NCI-H1092 (cell line): ENCODE results near the gene OR6Q1.
"Not testable (repeated sequence)": the region's sequence is repeated elsewhere in the genome, so short reads cannot be mapped to it uniquely, and the experiment has no call there.

Source experiments
- DNase-seq: peaks from one replicate; lab custom pipeline; 2025; lab: John Stamatoyannopoulos, UW

OR6Q1 gene

GRCh38 chr11:58030653-58031052, at the start of gene OR6Q1:
TSS of gene OR6Q1 (plus strand) at chr11:58030953. CDS start at chr11:58030953, 0 bp downstream.
- no peak for DNase-seq

- no peak for DNase-seq
These were observed 49.2 kb upstream of the OR6Q1 start for GRCh38 chr11:57981536-57981935.

GRCh38 chr11:57982776-57983175, 48.0 kb upstream of the OR6Q1 start:
- no peak for DNase-seq

- no peak for DNase-seq
These were observed 47.6 kb upstream of the OR6Q1 start for GRCh38 chr11:57983191-57983590.

GRCh38 chr11:57999523-57999922, 31.2 kb upstream of the OR6Q1 start:
- DNase-seq = not testable (repeated sequence)

GRCh38 chr11:58000021-58000420, 30.7 kb upstream of the OR6Q1 start:
- not testable (repeated sequence) for DNase-seq

- no peak for DNase-seq
These were observed 30.1 kb upstream of the OR6Q1 start for GRCh38 chr11:58000699-58001098.

- no peak for DNase-seq
These were observed 27.7 kb upstream of the OR6Q1 start for GRCh38 chr11:58003036-58003435.

GRCh38 chr11:58003591-58003990, 27.2 kb upstream of the OR6Q1 start:
- DNase-seq = no peak

GRCh38 chr11:58004664-58005063, 26.1 kb upstream of the OR6Q1 start:
- DNase-seq = no peak

- no peak for DNase-seq
These were observed 23.8 kb upstream of the OR6Q1 start for GRCh38 chr11:58006940-58007339.

GRCh38 chr11:58011771-58012170, 19.0 kb upstream of the OR6Q1 start:
- DNase-seq = no peak

GRCh38 chr11:58023435-58023931, 7.3 kb upstream of the OR6Q1 start, which contains the start of gene OR9Q1:
TSS of gene OR9Q1 (plus strand) at chr11:58023881. CDS start at chr11:58179445, 155,564 bp downstream.
- DNase-seq = no peak

GRCh38 chr11:58024601-58025091, 6.1 kb upstream of the OR6Q1 start:
- peak; percentile 80 for DNase-seq

GRCh38 chr11:58027341-58027740, 3.4 kb upstream of the OR6Q1 start:
- no peak for DNase-seq

GRCh38 chr11:58028687-58029411, 1.9 kb upstream of the OR6Q1 start:
- no peak for DNase-seq

- DNase-seq = no peak
These were observed 3.7 kb downstream of the OR6Q1 start for GRCh38 chr11:58034471-58034870.

- DNase-seq = no peak
These were observed 8.8 kb downstream of the OR6Q1 start for GRCh38 chr11:58039589-58039988.

- no peak for DNase-seq
These were observed 12.6 kb downstream of the OR6Q1 start for GRCh38 chr11:58043379-58043778.

- DNase-seq = no peak
These were observed 15.5 kb downstream of the OR6Q1 start for GRCh38 chr11:58046231-58046630.

- no peak for DNase-seq
These were observed 17.1 kb downstream of the OR6Q1 start for GRCh38 chr11:58047818-58048217.

- DNase-seq = no peak
These were observed 25.2 kb downstream of the OR6Q1 start for GRCh38 chr11:58055806-58056401.

GRCh38 chr11:58057481-58057880, 26.7 kb downstream of the OR6Q1 start:
- no peak for DNase-seq
